Endothelial cell of umbilical vein (primary cell): ENCODE results near the gene ZC3H6. TPM values are rescaled to one million over a fixed set of nuclear protein-coding genes. Genes with fewer than 3 reads are reported as not detected.
A peak's percentile ranks its signal among the peaks of the same experiment; 100 is the strongest.

Experiments
- BruUV-seq: library from RNA; stranded (reverse); fragments of 400-500 nt; replicated peaks from 2 replicates; lab custom pipeline; 2021; lab: Mats Ljungman, UMichigan
- CTCF ChIA-PET: fragments of 300-600, 350-600 bp; sonication (Branson Sonifier 250); formaldehyde crosslinking; loops from one replicate; lab custom pipeline; 2021; ENCODE audit warnings: antibody characterized with exemption, inconsistent platforms; lab: Charles Lee
- POLR2A ChIA-PET: fragments of 300-600, 350-600 bp; sonication (Branson Sonifier 250); formaldehyde crosslinking; loops from one replicate; lab custom pipeline; 2021; ENCODE audit warnings: antibody characterized with exemption, inconsistent platforms; lab: Charles Lee
- DNase-seq: peaks from one replicate; pipeline ENCODE4 v3.0.0-alpha.2; 2011; ENCODE audit warnings: low read depth, low spot score
- FAIRE-seq: peaks from 2 replicates; lab custom pipeline; 2011; peaks lifted over from hg19 to GRCh38; lab: Jason Lieb, UNC
- H2AFZ ChIP-seq: 2 replicates; pipeline ENCODE4 v1.6.0; 2012; ENCODE audit warnings: low read depth, low read length, control low read depth, inconsistent platforms
- H3K27ac ChIP-seq: 2 replicates; pipeline ENCODE4 v1.5.1; 2011; ENCODE audit warnings: low read depth, mild to moderate bottlenecking, control low read depth, low read length, moderate library complexity; ENCODE audit not compliant: insufficient read depth
- H3K27me3 ChIP-seq, 2 experiments: 2 replicates each; pipeline versions ENCODE4 v1.6.0 to v1.6.1; 2011; ENCODE audit warnings: low read length in 2 of 2, mixed read lengths in 1 of 2; ENCODE audit not compliant: control insufficient read depth in 2 of 2, insufficient read depth in 2 of 2
- H3K36me3 ChIP-seq, 2 experiments: 2 replicates in 1 of 2; 3 replicates in 1 of 2; pipeline ENCODE4 v1.5.1; 2011; ENCODE audit warnings: low read length in 2 of 2, mild to moderate bottlenecking in 1 of 2, moderate library complexity in 1 of 2; ENCODE audit not compliant: control insufficient read depth in 2 of 2, insufficient read depth in 2 of 2; ENCODE audit errors: extremely low read depth in 1 of 2
- H3K4me1 ChIP-seq: 3 replicates; pipeline ENCODE4 v1.5.1; 2011; ENCODE audit warnings: mild to moderate bottlenecking, low read length; ENCODE audit not compliant: control insufficient read depth, insufficient read depth; ENCODE audit errors: extremely low read depth
- H3K4me2 ChIP-seq: 2 replicates; pipeline ENCODE4 v1.6.1; 2011; ENCODE audit warnings: low read length, control low read depth, mixed read lengths; ENCODE audit not compliant: insufficient read depth
- H3K4me3 ChIP-seq, 3 experiments: fragments of 200-600 bp in 1 of 3; sonication (generic), shearing (Covaris generic) in 1 of 3; replicated peaks in 1 of 3; 2 replicates each; pipeline ENCODE4 v1.5.1; 2011 to 2016; ENCODE audit warnings: control low read depth in 3 of 3, low read length in 3 of 3, mild to moderate bottlenecking in 2 of 3, inconsistent platforms in 1 of 3, low read depth in 1 of 3, moderate library complexity in 1 of 3; ENCODE audit not compliant: insufficient read depth in 1 of 3
- H3K79me2 ChIP-seq: 2 replicates; pipeline ENCODE4 v1.6.0; 2012; ENCODE audit warnings: low read length, inconsistent platforms; ENCODE audit not compliant: control insufficient read depth, insufficient read depth
- H3K9ac ChIP-seq: replicated peaks from 2 replicates; pipeline ENCODE3; 2011; ENCODE audit warnings: low read length, control low read depth; ENCODE audit not compliant: insufficient read depth; ENCODE audit errors: extremely low read depth
- H3K9me1 ChIP-seq: replicated peaks from 3 replicates; pipeline ENCODE4 v1.6.0; 2011; ENCODE audit warnings: mild to moderate bottlenecking, low read length; ENCODE audit not compliant: control insufficient read depth, insufficient read depth; ENCODE audit errors: extremely low read depth
- H3K9me3 ChIP-seq: replicated peaks from 2 replicates; pipeline ENCODE4 v1.5.1; 2012; ENCODE audit warnings: low read length, inconsistent platforms; ENCODE audit not compliant: control insufficient read depth, insufficient read depth
- H4K20me1 ChIP-seq: replicated peaks from 2 replicates; pipeline ENCODE3; 2011; ENCODE audit warnings: mild to moderate bottlenecking, low read length; ENCODE audit not compliant: control insufficient read depth, insufficient read depth; ENCODE audit errors: extremely low read depth
- CTCF ChIP-seq, 2 donors: IDR thresholded peaks; 1 replicate in 1 of 2; 2 replicates in 1 of 2; pipeline ENCODE4 v1.5.1; 2011; ENCODE audit warnings: low read length in 2 of 2, mild to moderate bottlenecking in 2 of 2, moderate library complexity in 2 of 2, control low read depth in 1 of 2, inconsistent platforms in 1 of 2, low read depth in 1 of 2; ENCODE audit not compliant: insufficient read depth in 1 of 2; ENCODE audit errors: extremely low read depth in 1 of 2
- EZH2 ChIP-seq: IDR thresholded peaks from 2 replicates; pipeline ENCODE4 v1.6.1; 2012; ENCODE audit warnings: borderline replicate concordance, low read depth, mild to moderate bottlenecking, moderate library complexity, low read length, inconsistent platforms; ENCODE audit not compliant: severe bottlenecking
- FOS ChIP-seq: IDR thresholded peaks from 2 replicates; pipeline ENCODE4 v1.6.1; 2011; ENCODE audit warnings: mild to moderate bottlenecking, low read length, moderate library complexity, borderline replicate concordance; ENCODE audit not compliant: insufficient read depth
- GATA2 ChIP-seq: IDR thresholded peaks from 2 replicates; pipeline ENCODE4 v1.7.0; 2011; ENCODE audit warnings: low read depth, mild to moderate bottlenecking, moderate library complexity, mixed read lengths, low read length; ENCODE audit not compliant: insufficient read length, insufficient read depth
- JUN ChIP-seq: IDR thresholded peaks from 2 replicates; pipeline ENCODE4 v1.6.1; 2011; ENCODE audit warnings: borderline replicate concordance, low read depth; ENCODE audit not compliant: insufficient read length, insufficient read depth
- MAX ChIP-seq: IDR thresholded peaks from 2 replicates; pipeline ENCODE4 v1.6.1; 2011; ENCODE audit not compliant: insufficient read depth, insufficient read length
- MYC ChIP-seq: IDR thresholded peaks from one replicate; pipeline ENCODE4 v1.6.1; 2011; ENCODE audit warnings: mild to moderate bottlenecking, low read depth, low read length
- POLR2A ChIP-seq: IDR thresholded peaks from 2 replicates; pipeline ENCODE4 v1.6.1; 2012; ENCODE audit warnings: low read depth, mild to moderate bottlenecking, control low read depth, low read length
- POLR2AphosphoS5 ChIP-seq: IDR thresholded peaks from 2 replicates; pipeline ENCODE4 v1.6.1; 2012; ENCODE audit warnings: low read depth, mild to moderate bottlenecking, control low read depth, low read length, moderate library complexity; ENCODE audit not compliant: insufficient read depth
- dilution Hi-C: fragments of 300-500 bp; cut with MboI; formaldehyde crosslinking; loops from one replicate; pipeline ENCODE4 v1.15.0; 2019; ENCODE audit warnings: low sequenced_read_pairs; ENCODE audit not compliant: extremely low pct_ligation_motif_present
- intact Hi-C: fragments of 100-400 bp; cut with micrococcal nuclease; formaldehyde crosslinking; loops from one replicate; pipeline ENCODE4 v1.10.0; 2022
- polyA plus RNA-seq, 4 experiments: library from polyadenylated mRNA; depleted of rRNA in 3 of 4; stranded (reverse) in 3 of 4; unstranded in 1 of 4; fragments of >200 nt; gene quantifications; 2 replicates each; pipeline versions ENCODE4 v1.2.1 to v1.2.3, GENCODE V29; 2011 to 2012; ENCODE audit warnings: missing spikeins in 1 of 4
- total RNA-seq: library from RNA; stranded (reverse); gene quantifications from 2 replicates; pipeline ENCODE4 v1.2.3, GENCODE V29; 2021

Gene ZC3H6
- total and polyA plus RNA-seq, 2 donors (not counting 3 experiments of a cell fraction or from before 2014, with no cell fraction given): 0.46 to 3.0 TPM

- DNase-seq (no peak), FAIRE-seq (peak; percentile 55)
- Histone ChIP-seq H3K4me2 (no peak overlapping the region), H3K4me1 (no peaks in the 10 kb centered on the region), H3K27me3 (no peaks in the 10 kb centered on the region), H3K36me3 (peaks cover 2 to 3% of the 10 kb centered on the region in 2 experiments), H3K9me1 (no peaks in the 10 kb centered on the region), H3K79me2 (no peaks in the 10 kb centered on the region), H3K9me3 (no peaks in the 10 kb centered on the region), H2AFZ (no peak overlapping the region), H3K4me3 (no peak overlapping the region), H4K20me1 (no peaks in the 10 kb centered on the region), H3K9ac (no peak overlapping the region), H3K27ac (no peak overlapping the region)
- no TSS peak for BruUV-seq
- intact Hi-C loops: no loop called here
- TF ChIP-seq FOS: no peak
- TF ChIP-seq CTCF (IDR thresholded peaks at IDR 0.05; ENCODE audit: extremely low read depth in 1 of 2, insufficient read depth in 1 of 2, low read depth in 1 of 2, low read length in 2 of 2): no peak
- no peak for TF ChIP-seq POLR2AphosphoS5
- no peak for TF ChIP-seq GATA2
- TF ChIP-seq JUN: no peak
- no peak for TF ChIP-seq MYC
- TF ChIP-seq POLR2A: no peak
- TF ChIP-seq MAX: no peak
- no peak for TF ChIP-seq EZH2
- dilution Hi-C loops: no loop called here
- CTCF ChIA-PET: interaction anchor here (1.0 to 1.4 kb wide), 2 partner anchors 27 to 121 kb away, joined by 3 read pairs; no protein-coding TSS in a partner anchor
- POLR2A ChIA-PET: no interaction called here
These were observed 32.2 kb upstream of the ZC3H6 start for GRCh38 chr2:112243233-112243632.
